Midbrain (tissue), 1 donor: ENCODE measurements around the gene UMPS.
A peak's percentile ranks its signal among the peaks of the same experiment; 100 is the strongest.
"Not testable (repeated sequence)": the region's sequence is repeated elsewhere in the genome, so short reads cannot be mapped to it uniquely, and the experiment has no call there.

ENCODE experiments used
- DNase-seq: peaks from one replicate; lab custom pipeline; 2025; lab: John Stamatoyannopoulos, UW

The UMPS gene

GRCh38 chr3:124707223-124707622 lies 23.0 kb upstream of the UMPS start:
- DNase-seq = not testable (repeated sequence)

DNA sequence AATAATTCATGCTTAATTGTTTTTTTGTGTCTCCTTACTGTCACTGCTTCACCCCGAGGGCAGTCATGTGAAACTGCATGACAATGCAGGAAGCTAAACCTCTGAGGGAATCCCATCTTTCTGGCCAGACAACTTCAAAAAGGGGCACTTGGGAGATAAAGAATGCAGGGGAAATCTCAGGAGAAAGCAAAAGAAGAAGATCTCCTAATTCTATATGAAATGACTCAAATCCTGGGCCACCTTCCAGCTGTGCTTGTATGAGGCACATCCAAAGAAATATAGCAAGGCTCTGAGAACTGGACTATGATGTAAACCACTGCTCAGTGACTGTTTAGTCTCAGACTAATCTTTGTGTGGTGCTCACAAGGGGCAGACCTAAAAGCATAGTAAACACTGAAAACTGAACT lies 22.6 kb upstream of the UMPS start:
- no peak for DNase-seq

DNA sequence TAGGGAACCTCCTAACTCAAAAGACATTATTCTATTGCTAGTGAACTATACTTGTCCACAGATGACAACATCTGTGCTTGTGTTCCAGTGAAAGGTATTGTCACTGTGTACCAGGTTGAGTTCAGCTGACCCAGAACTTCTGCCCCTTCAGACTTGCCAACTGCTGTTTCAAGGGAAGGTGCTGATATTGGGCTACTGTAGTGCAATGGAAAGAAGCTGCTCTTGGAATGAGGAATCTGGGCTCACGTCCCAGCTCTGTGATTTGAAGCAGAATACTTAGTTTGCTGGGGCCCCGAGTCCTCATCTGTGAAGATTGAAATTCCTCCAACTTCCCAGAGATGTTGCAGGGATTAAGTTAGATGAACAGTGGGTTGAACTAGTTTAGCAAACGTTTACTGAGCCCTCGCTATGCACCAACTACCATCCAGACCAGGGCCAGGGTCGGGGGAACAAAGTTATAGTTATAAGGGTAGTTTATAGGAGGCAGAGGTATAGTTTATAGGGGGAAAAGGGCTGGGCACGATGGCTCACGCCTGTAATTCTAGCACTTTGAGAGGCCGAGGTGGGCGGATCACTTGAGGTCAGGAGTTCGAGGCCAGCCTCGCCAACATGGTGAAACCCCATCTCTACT lies 15.9 kb upstream of the UMPS start:
- DNase-seq = no peak

GRCh38 chr3:124722589-124722988 lies 7.7 kb upstream of the UMPS start:
- DNase-seq = no peak

DNA sequence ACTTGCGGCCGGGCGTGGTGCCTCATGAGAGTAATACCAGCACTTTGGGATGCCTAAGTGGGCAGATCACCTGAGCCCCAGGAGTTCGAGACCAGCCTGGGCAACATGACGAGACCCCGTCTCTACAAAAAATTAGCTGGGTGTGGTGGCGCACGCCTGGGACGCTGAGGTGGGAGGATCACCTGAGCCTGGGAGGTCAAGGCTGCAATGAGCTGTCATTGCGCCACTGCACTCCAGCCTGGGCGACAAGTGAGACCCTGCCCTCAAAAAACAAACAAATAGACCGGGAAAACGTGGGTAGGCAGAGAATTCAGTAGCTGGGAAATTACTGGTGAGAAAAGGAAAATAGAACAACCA lies 667 bp downstream of the UMPS start:
- no peak for DNase-seq

DNA sequence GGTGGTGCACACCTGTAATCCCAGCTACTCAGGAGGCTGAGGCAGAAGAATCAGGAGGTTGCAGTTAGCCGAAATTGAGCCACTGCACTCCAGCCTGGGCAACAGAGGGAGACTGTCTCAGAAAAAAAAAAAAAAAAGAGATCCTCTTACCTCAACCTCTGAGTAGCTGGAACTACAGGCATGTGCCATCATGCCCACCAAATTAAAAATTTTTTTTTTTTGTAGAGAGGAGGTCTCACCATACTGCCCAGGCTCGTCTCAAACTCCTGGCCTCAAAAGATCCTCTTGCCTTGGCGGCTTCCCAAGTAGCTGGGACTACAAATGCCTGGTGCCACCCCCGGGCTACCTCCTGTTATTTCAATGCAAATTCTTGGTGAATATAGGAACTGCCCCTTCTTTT lies 1.5 kb downstream of the UMPS start:
- DNase-seq = no peak

DNA sequence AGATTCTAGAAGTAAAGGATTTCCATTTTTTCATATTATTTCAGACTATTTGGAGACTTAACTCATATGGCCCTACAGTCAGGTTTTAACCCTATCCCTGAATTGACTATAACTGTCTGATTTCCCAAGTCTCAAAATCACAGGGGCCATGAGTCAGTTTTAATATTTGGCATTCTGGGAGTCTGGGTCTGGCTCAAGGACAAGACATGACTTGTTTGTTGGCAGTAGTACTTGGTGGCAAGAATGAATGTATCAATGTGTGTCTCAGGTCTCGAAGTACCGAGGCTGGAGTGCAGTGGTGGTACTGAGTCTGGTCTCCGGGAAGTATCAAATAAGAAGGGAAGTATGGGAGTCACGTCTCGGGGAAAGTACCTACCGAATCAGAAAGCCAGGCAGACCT lies 10.8 kb downstream of the UMPS start:
- no peak for DNase-seq

DNA sequence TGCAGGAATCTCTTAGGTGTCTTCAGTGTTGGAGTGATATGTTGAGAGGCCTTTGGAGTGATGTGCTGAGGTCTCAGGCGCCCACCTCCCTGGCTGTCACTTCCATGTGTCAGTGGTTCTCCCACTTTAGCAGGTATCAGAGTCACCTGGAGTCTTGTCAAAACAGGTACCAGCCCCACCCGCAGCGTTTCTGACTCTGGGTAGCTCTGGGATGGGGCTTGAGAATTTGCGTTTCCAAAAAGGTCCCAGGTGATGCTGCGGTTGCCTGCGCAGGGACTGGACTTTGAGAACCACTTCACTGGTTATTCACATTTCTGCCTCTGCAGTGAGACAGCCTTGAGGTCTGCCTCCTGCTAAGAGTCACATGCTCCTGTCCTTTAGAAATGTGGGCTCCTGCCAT lies 15.5 kb downstream of the UMPS start:
- no peak for DNase-seq

- no peak for DNase-seq
Observed at GRCh38 chr3:124747111-124747981, 17.1 kb downstream of the UMPS start.

- DNase-seq = no peak
Observed at GRCh38 chr3:124748560-124749198, 18.4 kb downstream of the UMPS start.

DNA sequence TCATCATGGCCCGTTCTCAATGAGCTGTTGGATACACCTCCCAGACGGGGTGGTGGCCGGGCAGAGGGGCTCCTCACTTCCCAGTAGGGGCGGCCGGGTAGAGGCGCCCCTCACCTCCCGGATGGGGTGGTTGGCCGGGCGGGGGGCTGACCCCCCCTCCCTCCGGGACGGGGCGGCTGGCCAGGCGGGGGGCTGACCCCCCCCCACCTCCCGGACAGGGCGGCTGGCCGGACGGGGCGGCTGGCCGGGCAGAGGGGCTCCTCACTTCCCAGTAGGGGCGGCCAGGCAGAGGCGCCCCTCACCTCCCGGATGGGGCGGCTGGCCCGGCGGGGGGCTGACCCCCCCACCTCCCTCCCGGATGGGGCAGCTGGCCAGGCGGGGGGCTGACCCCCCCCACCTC lies 19.6 kb downstream of the UMPS start:
- not testable (repeated sequence) for DNase-seq

DNA sequence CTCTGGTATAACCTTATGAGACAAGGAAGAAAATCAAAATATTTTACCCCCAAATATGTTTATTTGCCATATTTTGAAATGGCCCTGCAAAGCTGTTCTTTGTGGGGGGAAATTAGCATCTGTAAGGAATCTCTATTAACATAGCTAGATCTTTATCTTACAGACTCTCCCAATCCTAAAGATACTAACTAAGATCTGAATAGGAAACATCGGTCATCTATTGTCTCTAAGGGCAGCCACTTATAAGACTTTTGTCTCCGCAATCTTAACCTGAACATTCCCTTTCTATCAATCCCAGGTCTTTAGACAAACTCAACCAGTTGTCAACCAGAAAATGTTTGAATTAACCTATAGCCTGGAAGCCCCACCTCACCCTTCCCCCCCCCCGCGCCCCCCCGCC lies 21.2 kb downstream of the UMPS start:
- no peak for DNase-seq

DNA sequence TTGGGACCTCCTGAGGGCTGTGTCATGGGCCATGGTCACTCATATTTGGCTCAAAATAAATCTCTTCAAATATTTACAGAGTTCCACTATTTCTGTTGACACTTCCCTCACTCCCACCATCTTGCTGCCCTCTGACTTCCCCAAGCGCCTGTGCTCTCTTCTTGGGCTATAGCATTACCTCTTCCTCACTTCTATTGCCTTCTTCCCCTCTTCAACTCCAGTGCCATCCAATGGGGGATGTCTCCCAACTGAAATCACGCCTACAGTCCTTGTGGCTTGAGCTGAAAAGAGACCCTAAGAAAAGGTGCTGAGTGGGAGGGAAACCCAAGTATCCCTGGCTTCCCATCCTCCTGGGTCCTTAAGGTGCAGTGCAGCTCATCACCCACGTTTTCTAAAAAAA lies 21.8 kb downstream of the UMPS start:
- DNase-seq = no peak

DNA sequence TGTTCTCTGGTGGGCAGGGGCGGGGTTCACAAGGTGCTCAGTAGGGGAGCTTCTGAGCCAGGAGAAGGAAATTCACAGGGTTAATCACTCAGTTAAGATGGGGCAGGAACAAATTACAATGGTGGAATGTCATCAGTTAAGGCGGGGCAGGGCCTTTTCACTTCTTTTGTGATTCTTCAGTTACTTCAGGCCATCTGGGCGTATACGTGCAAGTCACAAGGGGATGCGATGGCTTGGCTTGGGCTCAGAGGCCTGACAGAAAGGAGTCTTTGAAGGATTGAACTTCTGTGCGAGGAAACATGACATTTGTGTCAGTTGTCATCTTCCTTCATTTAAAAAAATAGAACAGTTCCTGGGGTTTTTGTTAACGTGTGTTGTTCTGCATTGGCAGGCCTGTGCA lies 27.7 kb downstream of the UMPS start:
- not testable (repeated sequence) for DNase-seq

- no peak for DNase-seq
Observed at GRCh38 chr3:124758851-124759635, 28.8 kb downstream of the UMPS start.

- no peak for DNase-seq
Observed at GRCh38 chr3:124759666-124760401, 29.6 kb downstream of the UMPS start.

DNA sequence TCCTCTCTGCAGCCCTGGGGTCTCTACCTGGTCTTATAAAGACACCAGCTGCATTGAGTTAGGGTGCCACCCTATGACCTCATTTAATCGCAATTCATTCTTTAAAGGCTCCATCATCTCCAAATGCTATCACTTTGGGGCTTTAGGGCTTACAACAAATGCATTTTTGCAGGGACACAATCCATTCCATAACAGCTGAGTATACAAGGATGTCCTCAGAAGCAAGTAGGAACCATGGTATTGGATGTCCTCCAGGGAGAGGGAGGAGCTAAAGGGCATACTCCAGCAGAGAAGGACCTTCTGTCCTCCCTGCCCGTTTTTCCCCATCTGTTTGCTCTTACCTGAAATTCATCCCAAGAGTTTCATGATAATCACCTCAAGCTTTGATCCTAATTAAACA lies 30.3 kb downstream of the UMPS start:
- no peak for DNase-seq

- DNase-seq = peak; percentile 89
Observed at GRCh38 chr3:124761250-124761796, 31.1 kb downstream of the UMPS start.

DNA sequence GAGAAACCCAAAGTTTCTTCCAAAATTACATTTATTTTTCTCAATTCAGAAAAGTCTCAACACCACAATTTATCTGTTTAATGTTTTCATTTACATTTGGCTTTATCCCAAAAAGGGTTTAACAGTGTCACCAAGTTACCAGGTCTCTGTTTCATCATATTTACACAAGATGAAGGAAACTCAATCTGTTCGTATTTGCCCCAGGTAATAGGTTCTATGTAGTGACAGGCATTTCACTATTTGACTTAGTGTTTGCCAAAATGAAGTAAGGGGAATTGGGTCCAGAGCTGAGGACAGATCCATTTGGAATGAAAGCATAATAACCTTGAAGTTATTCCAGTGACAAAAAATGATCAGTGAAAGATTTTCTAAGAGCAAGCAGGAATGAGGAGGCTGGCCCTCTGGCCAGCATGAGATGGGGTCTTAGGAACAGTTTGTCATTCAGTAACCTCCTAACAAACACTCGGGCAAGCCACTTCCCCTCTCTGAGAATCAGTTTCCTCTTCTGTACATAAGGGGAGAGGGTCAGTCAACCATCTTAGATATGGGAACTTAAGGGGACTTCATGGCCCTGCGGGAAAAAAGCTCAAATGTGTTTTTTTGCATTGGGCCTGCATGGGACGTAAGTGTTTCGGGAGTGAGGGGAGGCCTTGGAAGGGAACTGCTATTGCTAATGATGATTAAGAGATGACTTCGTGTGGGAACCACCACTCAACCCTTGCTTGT lies 31.8 kb downstream of the UMPS start:
- DNase-seq = no peak

DNA sequence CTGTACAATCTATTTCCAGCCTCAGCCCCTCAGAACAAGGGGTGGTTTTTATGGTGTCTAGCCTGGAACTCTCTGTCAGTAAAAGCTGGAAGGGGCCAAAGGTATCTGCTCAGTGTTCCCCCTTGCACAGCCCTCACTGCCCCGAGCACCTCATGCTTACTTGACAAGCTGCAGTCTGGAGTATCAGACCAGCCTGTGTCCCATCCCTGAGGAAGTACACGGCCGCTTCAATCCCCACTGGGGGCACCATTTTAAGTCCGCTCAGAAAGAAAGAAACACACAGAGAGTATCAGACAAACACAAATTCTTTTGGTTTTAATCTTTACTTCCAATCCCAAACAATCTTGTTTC lies 32.4 kb downstream of the UMPS start:
- DNase-seq = no peak

DNA sequence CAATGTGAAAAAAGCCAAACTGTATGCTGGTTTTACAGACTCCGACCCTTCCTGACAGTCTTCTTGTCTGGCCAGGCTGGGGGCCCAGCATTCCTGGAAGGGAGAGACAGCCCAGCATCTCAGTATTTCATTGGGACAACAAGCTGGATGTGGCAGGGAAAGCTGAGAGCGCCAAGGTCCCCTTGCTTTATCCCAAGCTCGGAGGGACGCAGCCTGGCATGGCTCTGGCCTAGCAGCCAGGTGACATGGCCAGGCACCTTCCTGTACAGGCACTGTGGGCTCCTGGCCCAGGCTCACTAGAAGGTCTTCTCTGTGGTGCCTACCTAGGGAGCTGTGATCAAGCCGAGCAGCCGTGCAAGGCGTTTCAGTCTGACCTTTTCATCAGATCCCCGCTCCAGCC lies 33.0 kb downstream of the UMPS start:
- DNase-seq = no peak
